ENCODE data around the gene PCNX2. TPM values are rescaled to one million over a fixed set of nuclear protein-coding genes. Genes with fewer than 3 reads are reported as not detected.

Gene PCNX2
- polyA plus RNA-seq, 3 donors: 0.29 to 7.9 (median 0.62) TPM

- no peaks in the 10 kb centered on the region for H3K9me3 Mint-ChIP-seq
- no peak overlapping the region for H3K4me3 ChIP-seq (replicated peaks in 1 of 3; ENCODE audit: low read depth in 2 of 3, low read length in 3 of 3)
- peaks cover 13% of the 10 kb centered on the region for H3K4me1 Mint-ChIP-seq
- peaks cover 23 to 26% of the 10 kb centered on the region in 2 donors for H3K36me3 Mint-ChIP-seq
- no peak overlapping the region for H3K27ac ChIP-seq (ENCODE audit: low read depth in 1 of 2, low read length in 2 of 2)
- WGBS (ENCODE audit: insufficient coverage): 86% methylated on average over 1 of the region's 2 CpGs
- no peak overlapping the region for H3K4me3 Mint-ChIP-seq
- H3K9ac ChIP-seq (ENCODE audit: insufficient read depth, low read length, poor library complexity, severe bottlenecking): no peak overlapping the region
- no peaks in the 10 kb centered on the region for H3K9me3 ChIP-seq (replicated peaks in 1 of 2; ENCODE audit: control insufficient read depth in 1 of 2, insufficient read depth in 1 of 2, low read length in 2 of 2)
- intact Hi-C loops (cut with micrococcal nuclease): no loop called here
- TF ChIP-seq, protein P1, sequence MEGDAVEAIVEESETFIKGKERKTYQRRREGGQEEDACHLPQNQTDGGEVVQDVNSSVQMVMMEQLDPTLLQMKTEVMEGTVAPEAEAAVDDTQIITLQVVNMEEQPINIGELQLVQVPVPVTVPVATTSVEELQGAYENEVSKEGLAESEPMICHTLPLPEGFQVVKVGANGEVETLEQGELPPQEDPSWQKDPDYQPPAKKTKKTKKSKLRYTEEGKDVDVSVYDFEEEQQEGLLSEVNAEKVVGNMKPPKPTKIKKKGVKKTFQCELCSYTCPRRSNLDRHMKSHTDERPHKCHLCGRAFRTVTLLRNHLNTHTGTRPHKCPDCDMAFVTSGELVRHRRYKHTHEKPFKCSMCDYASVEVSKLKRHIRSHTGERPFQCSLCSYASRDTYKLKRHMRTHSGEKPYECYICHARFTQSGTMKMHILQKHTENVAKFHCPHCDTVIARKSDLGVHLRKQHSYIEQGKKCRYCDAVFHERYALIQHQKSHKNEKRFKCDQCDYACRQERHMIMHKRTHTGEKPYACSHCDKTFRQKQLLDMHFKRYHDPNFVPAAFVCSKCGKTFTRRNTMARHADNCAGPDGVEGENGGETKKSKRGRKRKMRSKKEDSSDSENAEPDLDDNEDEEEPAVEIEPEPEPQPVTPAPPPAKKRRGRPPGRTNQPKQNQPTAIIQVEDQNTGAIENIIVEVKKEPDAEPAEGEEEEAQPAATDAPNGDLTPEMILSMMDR (IDR thresholded peaks at IDR 0.05): no peak
- H3K27me3 Mint-ChIP-seq (ENCODE audit: low read depth in 3 of 3): no peaks in the 10 kb centered on the region
- H4K20me1 ChIP-seq (ENCODE audit: insufficient read depth, low read length): no peaks in the 10 kb centered on the region
- H3K27ac Mint-ChIP-seq: no peak overlapping the region
- H3K36me3 ChIP-seq (replicated peaks in 1 of 2; ENCODE audit: control insufficient read depth in 1 of 2, insufficient read depth in 2 of 2, low read length in 2 of 2): peaks cover 15 to 34% of the 10 kb centered on the region in 2 donors
- H2AFZ ChIP-seq (ENCODE audit: insufficient read depth, low read depth, low read length, poor library complexity, severe bottlenecking): no peak overlapping the region
- no peaks in the 10 kb centered on the region for H3K27me3 ChIP-seq (ENCODE audit: control insufficient read depth in 2 of 2, insufficient read depth in 2 of 2, low read length in 2 of 2)
- peaks cover 11 to 16% of the 10 kb centered on the region in 2 donors for H3K4me1 ChIP-seq (ENCODE audit: control insufficient read depth in 1 of 2, insufficient read depth in 2 of 2, low read length in 2 of 2)
- no peak for DNase-seq
- H3K4me2 ChIP-seq (replicated peaks; ENCODE audit: extremely low read depth, low read length, poor library complexity, severe bottlenecking): no peak overlapping the region
- no peaks in the 10 kb centered on the region for H3K79me2 ChIP-seq (ENCODE audit: insufficient read depth, low read length)
Observed at GRCh38 chr1:233256789-233257188, 38.7 kb downstream of the PCNX2 start.

DNA sequence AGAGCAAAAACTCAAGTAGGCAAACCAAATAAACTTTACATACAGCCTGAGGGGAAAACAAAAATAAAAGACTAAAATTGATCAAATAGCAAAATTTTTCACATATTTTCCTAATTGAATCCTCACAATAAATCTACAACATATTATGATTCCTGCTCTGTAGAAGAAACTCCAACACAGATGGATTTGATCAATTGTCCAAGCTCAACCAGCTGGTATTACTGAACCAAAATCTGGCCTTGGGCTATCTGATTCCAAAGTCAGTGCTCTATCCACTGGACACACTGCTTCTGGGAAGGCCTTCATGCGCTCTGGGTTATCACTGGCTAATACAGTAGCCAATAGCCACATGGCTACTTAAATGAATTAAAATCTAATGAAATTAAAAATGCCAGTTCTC lies 39.3 kb downstream of the PCNX2 start:
- intact Hi-C loops (cut with micrococcal nuclease): no loop called here
- WGBS (ENCODE audit: insufficient coverage): no CpG with 5 or more reads among the region's 1 CpG
- H3K9me3 ChIP-seq (replicated peaks in 1 of 2; ENCODE audit: control insufficient read depth in 1 of 2, insufficient read depth in 1 of 2, low read length in 2 of 2): no peaks in the 10 kb centered on the region

More for the DNA sequence above, 39.3 kb downstream of the PCNX2 start:
- peaks cover 19 to 21% of the 10 kb centered on the region in 2 donors for H3K36me3 Mint-ChIP-seq
- Histone ChIP-seq H3K4me1 (ENCODE audit: control insufficient read depth in 1 of 2, insufficient read depth in 2 of 2, low read length in 2 of 2) (peaks cover 17 to 22% of the 10 kb centered on the region in 2 donors), H3K27ac (ENCODE audit: low read depth in 1 of 2, low read length in 2 of 2) (no peak overlapping the region), H3K27me3 (ENCODE audit: control insufficient read depth in 2 of 2, insufficient read depth in 2 of 2, low read length in 2 of 2) (no peaks in the 10 kb centered on the region), H3K79me2 (ENCODE audit: insufficient read depth, low read length) (no peaks in the 10 kb centered on the region), H4K20me1 (ENCODE audit: insufficient read depth, low read length) (no peaks in the 10 kb centered on the region), H2AFZ (ENCODE audit: insufficient read depth, low read depth, low read length, poor library complexity, severe bottlenecking) (no peak overlapping the region), H3K36me3 (replicated peaks in 1 of 2; ENCODE audit: control insufficient read depth in 1 of 2, insufficient read depth in 2 of 2, low read length in 2 of 2) (peaks cover 13 to 28% of the 10 kb centered on the region in 2 donors), H3K4me3 (replicated peaks in 1 of 3; ENCODE audit: low read depth in 2 of 3, low read length in 3 of 3) (no peak overlapping the region), H3K4me2 (replicated peaks; ENCODE audit: extremely low read depth, low read length, poor library complexity, severe bottlenecking) (no peak overlapping the region), H3K9ac (ENCODE audit: insufficient read depth, low read length, poor library complexity, severe bottlenecking) (no peak overlapping the region)
- no peak overlapping the region for H3K4me3 Mint-ChIP-seq
- no peak for DNase-seq
- TF ChIP-seq, protein P1 (IDR thresholded peaks at IDR 0.05): no peak
- no peaks in the 10 kb centered on the region for H3K9me3 Mint-ChIP-seq
- no peaks in the 10 kb centered on the region for H3K27me3 Mint-ChIP-seq (ENCODE audit: low read depth in 3 of 3)
- H3K27ac Mint-ChIP-seq: no peak overlapping the region
- H3K4me1 Mint-ChIP-seq: peaks cover 19% of the 10 kb centered on the region

Measured in CD14-positive monocyte (primary cell).